Peyer's patch (tissue), 4 donors: ENCODE results near the gene DDIT3. TPM values are rescaled to one million over a fixed set of nuclear protein-coding genes. Genes with fewer than 3 reads are reported as not detected.

Experiments used
- DNase-seq, 3 donors: peaks; one replicate each; pipeline ENCODE4 v3.0.0-alpha.2; 2017 to 2019
- H3K27ac ChIP-seq, 4 donors: fragments of 200-600 bp; sonication (generic); one replicate each; pipeline ENCODE4 v1.5.1; 2016 to 2019
- H3K27me3 ChIP-seq, 2 donors: fragments of 200-600 bp; sonication (generic); one replicate each; pipeline ENCODE4 v1.5.1; 2019
- H3K36me3 ChIP-seq, 3 donors: fragments of 200-600 bp; sonication (generic); one replicate each; pipeline ENCODE4 v1.5.1; 2016 to 2019
- H3K4me1 ChIP-seq, 4 donors: fragments of 200-600 bp; sonication (generic); one replicate each; pipeline ENCODE4 v1.5.1; 2016 to 2019
- H3K4me3 ChIP-seq, 4 donors: fragments of 200-600 bp; sonication (generic); 1 replicate in 3 of 4; 2 replicates in 1 of 4; pipeline ENCODE4 v1.5.1; 2016 to 2019; ENCODE audit warnings: mild to moderate bottlenecking in 1 of 4
- H3K9me3 ChIP-seq, 4 donors: fragments of 200-600 bp; sonication (generic); one replicate each; pipeline ENCODE4 v1.5.1; 2016 to 2019; ENCODE audit warnings: mild to moderate bottlenecking in 1 of 4
- CTCF ChIP-seq, 6 experiments: fragments of 450-650 bp in 4 of 6; fragments of 200-600 bp in 2 of 6; sonication (generic) in 1 of 6; IDR thresholded peaks; one replicate each; pipeline ENCODE4 v1.5.1; 2017 to 2019; ENCODE audit warnings: antibody characterized with exemption in 6 of 6, mild to moderate bottlenecking in 3 of 6, moderate library complexity in 1 of 6
- POLR2A ChIP-seq, 2 donors: fragments of 450-650 bp; IDR thresholded peaks; one replicate each; pipeline ENCODE4 v1.5.1; 2017; ENCODE audit warnings: antibody characterized with exemption in 2 of 2, mild to moderate bottlenecking in 2 of 2, moderate library complexity in 2 of 2
- total RNA-seq, 4 donors: library from RNA; depleted of rRNA; stranded (reverse); fragments of >200 nt; gene quantifications; one replicate each; pipeline ENCODE4 v1.1.0, GENCODE V29; 2016

Gene DDIT3
- total RNA-seq, 4 donors from 2014 or later, result 9.1 to 44.6 (median 24.0) TPM

- Histone ChIP-seq H3K9me3 (no peaks in the 10 kb centered on the region), H3K27ac (peak overlapping the region in 3 of 4 donors; percentile 6 to 84 (median 26)), H3K4me1 (peaks cover 0 to 9% (median 3%) of the 10 kb centered on the region in 4 donors), H3K27me3 (no peaks in the 10 kb centered on the region), H3K4me3 (peak overlapping the region; percentile 69 to 75 (median 71)), H3K36me3 (peaks cover 0 to 23% (median 0%) of the 10 kb centered on the region in 3 donors)
- TF ChIP-seq CTCF (IDR thresholded peaks at IDR 0.05) (no peak), POLR2A (IDR thresholded peaks at IDR 0.05) (no peak)
- DNase-seq, result peak in 1 of 3 donors; percentile 25
These were observed 33.2 kb downstream of the DDIT3 start for GRCh38 chr12:57487055-57487596.

- Histone ChIP-seq H3K27ac (no peak overlapping the region), H3K4me3 (no peak overlapping the region), H3K36me3 (peaks cover 0 to 11% (median 0%) of the 10 kb centered on the region in 3 donors), H3K4me1 (peaks cover 0 to 9% (median 5%) of the 10 kb centered on the region in 4 donors), H3K9me3 (no peaks in the 10 kb centered on the region), H3K27me3 (no peaks in the 10 kb centered on the region)
- TF ChIP-seq CTCF (IDR thresholded peaks at IDR 0.05), result no peak
- TF ChIP-seq POLR2A (IDR thresholded peaks at IDR 0.05), result no peak
- DNase-seq, result no peak
These were observed 34.6 kb downstream of the DDIT3 start for GRCh38 chr12:57485695-57486094.

- Histone ChIP-seq H3K27ac (no peak overlapping the region), H3K4me3 (no peak overlapping the region), H3K4me1 (peaks cover 0 to 17% (median 5%) of the 10 kb centered on the region in 4 donors), H3K36me3 (no peaks in the 10 kb centered on the region), H3K27me3 (no peaks in the 10 kb centered on the region), H3K9me3 (no peaks in the 10 kb centered on the region)
- DNase-seq, result no peak
- TF ChIP-seq POLR2A (IDR thresholded peaks at IDR 0.05) (no peak), CTCF (IDR thresholded peaks at IDR 0.05) (no peak)
These were observed 36.8 kb downstream of the DDIT3 start for GRCh38 chr12:57483466-57483865.

GRCh38 chr12:57481671-57482070, 38.6 kb downstream of the DDIT3 start:
- Histone ChIP-seq H3K27me3 (no peaks in the 10 kb centered on the region), H3K4me3 (no peak overlapping the region), H3K9me3 (no peaks in the 10 kb centered on the region), H3K27ac (peak overlapping the region in 1 of 4 donors; percentile 82), H3K36me3 (no peaks in the 10 kb centered on the region), H3K4me1 (peaks cover 0 to 21% (median 4%) of the 10 kb centered on the region in 4 donors)
- TF ChIP-seq CTCF (IDR thresholded peaks at IDR 0.05), result no peak
- TF ChIP-seq POLR2A (IDR thresholded peaks at IDR 0.05), result no peak
- no peak for DNase-seq

GRCh38 chr12:57479376-57480115, 40.8 kb downstream of the DDIT3 start, which contains the start of gene ARHGAP9:
TSS of gene ARHGAP9 (minus strand) at chr12:57479866. CDS start at chr12:57479406, 460 bp downstream.
- Histone ChIP-seq H3K9me3 (no peaks in the 10 kb centered on the region), H3K4me3 (peak within 1 kb of the TSS; percentile 43 to 56 (median 46)), H3K36me3 (peaks cover 0 to 2% (median 0%) of the 10 kb centered on the region in 3 donors), H3K27ac (peak within 1 kb of the TSS; percentile 78 to 95 (median 84)), H3K4me1 (peaks cover 4 to 36% (median 22%) of the 10 kb centered on the region in 4 donors), H3K27me3 (peaks cover 0 to 11% of the 10 kb centered on the region in 2 donors)
- DNase-seq, result peak in 2 of 3 donors; percentile 76 to 82
- TF ChIP-seq CTCF (IDR thresholded peaks at IDR 0.05) (no peak), POLR2A (IDR thresholded peaks at IDR 0.05) (no peak)
